HG02973 (cell line): ENCODE results near the gene DLG2.
"Not testable (repeated sequence)": the region's sequence is repeated elsewhere in the genome, so short reads cannot be mapped to it uniquely, and the experiment has no call there.

Experiments
- ATAC-seq: cut with Tn5 transposase; IDR thresholded peaks from one replicate; pipeline ENCODE4 v1.9.1; 2021; ENCODE audit warnings: moderate library complexity; ENCODE audit not compliant: unreplicated experiment

The DLG2 gene

GRCh38 chr11:83639995-83640758 lies 1987.0 kb downstream of the DLG2 start:
- ATAC-seq = no peak

GRCh38 chr11:83635166-83635565 lies 1992.0 kb downstream of the DLG2 start:
- ATAC-seq = no peak

GRCh38 chr11:83630211-83630610 lies 1996.9 kb downstream of the DLG2 start:
- ATAC-seq = no peak

- no peak for ATAC-seq
Measured at GRCh38 chr11:83629775-83630174, 1997.4 kb downstream of the DLG2 start.

- no peak for ATAC-seq
Measured at GRCh38 chr11:83628622-83629355, 1998.4 kb downstream of the DLG2 start.

- ATAC-seq = no peak
Measured at GRCh38 chr11:83625336-83625735, 2001.8 kb downstream of the DLG2 start.

- no peak for ATAC-seq
Measured at GRCh38 chr11:83617671-83618070, 2009.5 kb downstream of the DLG2 start.

- ATAC-seq = peak; percentile 27
Measured at GRCh38 chr11:83613767-83614121, 2013.4 kb downstream of the DLG2 start.

GRCh38 chr11:83612891-83613766 lies 2014.0 kb downstream of the DLG2 start:
- ATAC-seq = peak; percentile 87

- no peak for ATAC-seq
Measured at GRCh38 chr11:83611600-83611999, 2015.5 kb downstream of the DLG2 start.

- no peak for ATAC-seq
Measured at GRCh38 chr11:83611031-83611430, 2016.1 kb downstream of the DLG2 start.

GRCh38 chr11:83609191-83609590 lies 2018.0 kb downstream of the DLG2 start:
- ATAC-seq = no peak

- ATAC-seq = no peak
Measured at GRCh38 chr11:83608571-83608970, 2018.6 kb downstream of the DLG2 start.

GRCh38 chr11:83601914-83602527 lies 2025.1 kb downstream of the DLG2 start:
- no peak for ATAC-seq

- no peak for ATAC-seq
Measured at GRCh38 chr11:83601201-83601913, 2025.8 kb downstream of the DLG2 start.

- no peak for ATAC-seq
Measured at GRCh38 chr11:83600661-83601060, 2026.5 kb downstream of the DLG2 start.

- ATAC-seq = no peak
Measured at GRCh38 chr11:83599066-83599465, 2028.1 kb downstream of the DLG2 start.

GRCh38 chr11:83587797-83588196 lies 2039.3 kb downstream of the DLG2 start:
- ATAC-seq = not testable (repeated sequence)

- ATAC-seq = peak; percentile 100
Measured at GRCh38 chr11:83583757-83584366, 2043.3 kb downstream of the DLG2 start.

- ATAC-seq = no peak
Measured at GRCh38 chr11:83574519-83574918, 2052.6 kb downstream of the DLG2 start.
